Hematopoietic multipotent progenitor cell treated with erythropoietin and hydrocortisone succinate and interleukin-3 and kit ligand, for 6 days (in vitro differentiated cells): ENCODE results near the gene DMBT1.

Source experiments
- DNase-seq: peaks from one replicate; pipeline ENCODE4 v3.0.0-alpha.2; 2015

The DMBT1 gene

DNA sequence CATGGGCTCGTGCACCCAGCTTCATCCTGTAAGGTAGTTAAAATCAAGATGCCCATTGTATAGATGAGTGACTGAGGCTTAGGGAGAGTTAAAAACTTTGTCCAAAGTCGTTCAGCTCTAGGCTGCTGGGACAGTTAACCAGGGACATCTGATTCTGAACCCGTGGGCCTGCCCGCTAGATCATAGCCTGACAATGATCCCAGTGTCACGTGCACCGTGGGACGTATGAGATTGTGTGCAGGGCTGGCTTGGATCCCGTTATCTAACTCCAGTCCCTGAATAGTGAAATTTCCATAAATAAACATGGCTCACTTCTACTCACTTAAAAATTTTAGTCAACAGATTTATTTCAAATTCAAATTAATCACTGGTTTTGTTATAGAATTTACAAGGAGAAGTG is 114.2 kb downstream of the DMBT1 start:
- no peak for DNase-seq

DNA sequence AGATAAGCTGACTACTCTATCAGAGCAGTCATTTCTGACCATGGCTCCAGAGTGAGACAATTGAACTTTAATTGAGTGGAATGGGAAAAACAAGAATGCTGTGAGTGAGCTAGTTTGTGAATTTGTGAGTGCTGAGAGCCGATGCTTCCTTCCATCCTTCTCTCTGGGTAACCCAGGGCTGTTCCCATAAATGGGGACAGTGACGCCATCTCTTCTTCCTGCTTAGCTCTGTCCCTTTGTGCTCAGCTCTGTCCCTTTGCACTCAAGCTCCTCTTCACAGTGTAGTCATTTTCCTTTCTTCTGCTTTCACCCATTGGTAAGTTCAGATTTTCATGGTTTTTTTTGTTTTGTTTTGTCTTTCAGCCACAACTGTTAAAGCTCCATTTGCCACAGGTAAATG is 114.7 kb downstream of the DMBT1 start:
- no peak for DNase-seq

DNA sequence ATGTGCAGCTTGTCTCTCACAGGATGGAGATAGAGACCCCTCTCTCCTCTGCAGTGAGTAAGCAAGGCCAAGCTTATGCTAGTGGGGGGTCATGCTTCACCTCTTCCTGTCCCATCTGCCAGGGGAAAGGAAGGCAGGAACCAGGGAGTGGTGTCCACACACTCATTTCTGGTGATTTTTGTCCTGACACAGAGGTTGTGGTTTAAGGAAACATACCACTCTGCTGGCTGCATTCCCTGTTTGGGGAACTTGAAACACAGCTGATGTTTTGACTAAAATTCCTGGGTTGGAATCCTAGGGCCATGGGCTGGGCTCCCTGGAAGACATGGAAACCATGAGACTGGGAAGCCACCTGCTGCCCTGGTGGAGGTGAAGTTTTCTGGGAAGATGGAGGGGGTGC is 117.7 kb downstream of the DMBT1 start:
- DNase-seq: no peak

DNA sequence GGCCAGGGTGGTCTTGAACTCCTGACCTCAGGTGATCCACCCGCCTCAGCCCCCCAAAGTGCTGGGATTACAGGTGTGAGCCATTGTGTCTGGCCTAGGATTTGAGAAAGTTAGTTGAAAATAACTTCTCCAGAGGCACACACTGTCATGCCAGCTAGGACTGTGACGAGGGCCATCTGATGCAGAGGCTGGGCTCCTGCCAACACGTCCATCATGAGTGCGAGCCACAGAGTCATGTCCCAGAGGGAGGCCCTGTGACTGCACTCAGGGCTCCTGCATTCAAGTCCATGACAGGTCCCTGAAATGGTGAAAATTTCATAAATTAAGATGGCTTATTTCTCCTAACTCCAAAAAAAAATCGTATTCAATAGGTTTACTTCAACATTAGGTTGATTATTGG is 122.0 kb downstream of the DMBT1 start:
- no peak for DNase-seq

DNA sequence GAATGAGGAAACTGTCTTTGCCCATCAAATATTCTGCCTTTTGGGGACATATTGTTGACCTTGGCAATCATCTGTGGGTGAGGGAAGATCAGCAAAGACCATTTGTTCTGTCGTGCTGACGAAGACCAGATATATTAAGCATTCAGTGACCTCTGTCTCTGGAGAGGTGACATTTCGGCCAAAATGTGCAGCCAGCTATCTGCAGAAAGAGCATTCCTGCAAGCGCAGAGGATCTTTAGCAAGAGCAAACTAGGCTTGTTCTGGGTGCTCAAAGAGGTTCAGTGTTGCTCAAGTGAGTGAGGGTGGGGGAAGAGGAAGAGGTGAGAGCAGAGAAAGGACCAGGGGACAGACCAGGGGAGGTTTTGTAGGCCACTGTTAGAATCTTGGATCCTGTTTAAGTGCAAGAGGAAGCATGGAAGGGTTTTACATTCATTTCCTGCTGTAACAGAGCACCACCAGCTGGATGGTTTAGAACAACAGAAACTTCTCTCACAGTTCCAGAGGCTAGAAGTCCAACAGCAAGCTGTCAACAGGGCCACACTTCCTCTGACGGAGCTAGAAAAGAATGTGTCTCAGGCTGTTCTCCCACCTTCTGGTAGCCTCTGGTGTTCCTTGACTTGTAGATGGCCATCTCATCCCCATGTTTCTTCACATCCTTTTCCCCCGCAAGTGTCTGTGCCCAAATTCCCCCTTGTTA is 127.9 kb downstream of the DMBT1 start:
- DNase-seq: no peak

DNA sequence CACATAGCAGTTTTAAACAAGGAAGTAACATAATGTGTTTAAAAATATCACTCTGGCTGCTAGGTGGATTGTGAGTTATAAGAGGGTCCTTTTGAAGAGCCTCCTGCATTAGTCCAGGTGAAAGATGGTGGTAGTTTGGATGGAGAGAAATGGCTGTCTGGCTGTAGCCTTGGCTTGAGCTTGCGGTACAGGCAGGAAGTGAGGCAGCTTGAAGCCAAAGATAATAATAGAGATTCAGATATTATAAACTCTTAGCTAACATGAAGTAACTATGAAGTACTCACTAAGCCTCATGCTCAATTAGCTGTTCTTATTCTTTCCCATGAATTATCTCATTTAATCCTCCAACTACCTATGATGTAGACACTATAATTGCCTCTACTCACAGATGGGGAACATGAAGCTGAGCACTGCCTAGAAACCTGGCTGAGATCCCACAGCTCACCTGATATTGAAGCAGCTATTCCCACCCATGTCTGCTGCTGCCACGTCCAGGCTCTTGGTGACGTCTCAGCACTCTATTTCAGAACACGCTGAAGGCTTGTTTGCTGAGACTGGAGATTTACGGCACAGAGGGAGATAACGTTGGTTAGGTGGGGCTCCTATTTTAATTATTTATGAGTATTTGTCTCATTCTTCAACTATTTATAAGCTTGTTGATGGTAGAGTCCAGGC is 128.7 kb downstream of the DMBT1 start:
- DNase-seq: no peak

DNA sequence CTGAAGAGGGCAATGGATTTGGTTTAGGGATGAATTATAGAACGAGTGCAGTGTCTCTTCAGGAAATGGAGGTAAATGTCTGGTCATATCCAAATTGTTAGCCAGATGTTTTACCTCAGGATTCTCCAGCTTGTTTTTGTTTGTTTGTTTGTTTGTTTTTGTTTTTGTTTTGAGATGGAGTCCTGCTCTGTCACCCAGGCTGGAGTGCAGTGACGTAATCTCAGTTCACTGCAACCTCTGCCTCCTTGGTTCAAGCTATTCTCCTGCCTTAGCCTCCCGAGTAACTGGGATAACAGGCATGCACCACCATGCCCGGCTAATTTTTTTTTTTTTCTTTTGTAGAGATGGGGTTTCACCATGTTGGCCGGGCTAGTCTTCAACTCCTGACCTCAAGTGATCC is 132.2 kb downstream of the DMBT1 start:
- no peak for DNase-seq
